H9 (cell line): ENCODE results near the gene OCIAD1. TPM values are rescaled to one million over a fixed set of nuclear protein-coding genes. Genes with fewer than 3 reads are reported as not detected.

Source experiments
- DNase-seq: peaks from one replicate; pipeline ENCODE4 v3.0.0-alpha.2; 2017
- H2AFZ ChIP-seq: one replicate; pipeline ENCODE4 v1.6.1; 2013; ENCODE audit warnings: mild to moderate bottlenecking, low read length, control low read depth, moderate library complexity
- H2AK5ac ChIP-seq: 2 replicates; pipeline ENCODE4 v1.6.1; 2013; ENCODE audit warnings: low read length, control low read depth, mixed read lengths; ENCODE audit not compliant: insufficient read length
- H2BK120ac ChIP-seq: one replicate; pipeline ENCODE4 v1.6.1; 2013; ENCODE audit warnings: low read depth, mild to moderate bottlenecking, low read length, control low read depth, inconsistent platforms; ENCODE audit not compliant: poor library complexity, severe bottlenecking
- H2BK12ac ChIP-seq: 2 replicates; pipeline ENCODE4 v1.6.1; 2013; ENCODE audit warnings: low read length, control low read depth, mixed read lengths, low read depth; ENCODE audit not compliant: insufficient read length
- H2BK15ac ChIP-seq: 2 replicates; pipeline ENCODE4 v1.6.1; 2013; ENCODE audit warnings: low read depth, low read length, control low read depth
- H2BK20ac ChIP-seq: one replicate; pipeline ENCODE4 v1.6.1; 2013; ENCODE audit warnings: low read depth, mild to moderate bottlenecking, low read length, control low read depth, inconsistent platforms; ENCODE audit not compliant: poor library complexity, severe bottlenecking
- H2BK5ac ChIP-seq: 2 replicates; pipeline ENCODE4 v1.6.1; 2013; ENCODE audit warnings: low read length, control low read depth, mixed read lengths; ENCODE audit not compliant: insufficient read length
- H3K14ac ChIP-seq: 2 replicates; pipeline ENCODE4 v1.6.1; 2013; ENCODE audit warnings: low read length, control low read depth; ENCODE audit not compliant: insufficient read depth
- H3K18ac ChIP-seq: 2 replicates; pipeline ENCODE4 v1.6.1; 2013; ENCODE audit warnings: low read depth, mild to moderate bottlenecking, mixed read lengths, low read length, control low read depth; ENCODE audit not compliant: insufficient read length
- H3K23ac ChIP-seq: 2 replicates; pipeline ENCODE4 v1.6.1; 2013; ENCODE audit warnings: low read length, control low read depth, mixed read lengths, low read depth; ENCODE audit not compliant: insufficient read length
- H3K23me2 ChIP-seq: 2 replicates; pipeline ENCODE4 v1.6.1; 2013; ENCODE audit warnings: low read depth, mild to moderate bottlenecking, mixed read lengths, low read length, control low read depth; ENCODE audit not compliant: insufficient read length, poor library complexity, severe bottlenecking
- H3K27ac ChIP-seq: 2 replicates; pipeline ENCODE4 v1.5.1; 2013; ENCODE audit warnings: low read length, control low read depth, mixed read lengths, low read depth; ENCODE audit not compliant: insufficient read length
- H3K27me3 ChIP-seq: 2 replicates; pipeline ENCODE4 v1.6.1; 2013; ENCODE audit warnings: low read length, control low read depth, inconsistent platforms; ENCODE audit not compliant: insufficient read depth
- H3K4ac ChIP-seq: 2 replicates; pipeline ENCODE4 v1.6.1; 2013; ENCODE audit warnings: low read depth, mild to moderate bottlenecking, control low read depth, inconsistent platforms, low read length, moderate library complexity
- H3K4me1 ChIP-seq: 2 replicates; pipeline ENCODE4 v1.6.1; 2013; ENCODE audit warnings: low read length, control low read depth, inconsistent platforms; ENCODE audit not compliant: insufficient read depth
- H3K4me2 ChIP-seq: 2 replicates; pipeline ENCODE4 v1.6.1; 2013; ENCODE audit warnings: low read length, control low read depth, mixed read lengths; ENCODE audit not compliant: insufficient read length, insufficient read depth
- H3K56ac ChIP-seq: 2 replicates; pipeline ENCODE4 v1.6.1; 2013; ENCODE audit warnings: low read depth, mild to moderate bottlenecking, mixed read lengths, low read length, control low read depth; ENCODE audit not compliant: insufficient read length
- H3K79me1 ChIP-seq: 2 replicates; pipeline ENCODE4 v1.6.1; 2013; ENCODE audit warnings: low read depth, mild to moderate bottlenecking, moderate library complexity, low read length, control low read depth, inconsistent platforms; ENCODE audit not compliant: insufficient read depth, poor library complexity, severe bottlenecking
- H3K79me2 ChIP-seq: 2 replicates; pipeline ENCODE4 v1.6.1; 2013; ENCODE audit warnings: low read length, control low read depth, inconsistent platforms; ENCODE audit not compliant: insufficient read depth
- H3K9ac ChIP-seq: 2 replicates; pipeline ENCODE4 v1.6.1; 2013; ENCODE audit warnings: low read length, control low read depth, mixed read lengths; ENCODE audit not compliant: insufficient read length; ENCODE audit errors: extremely low read depth
- H3K9me3 ChIP-seq: one replicate; pipeline ENCODE4 v1.6.1; 2013; ENCODE audit warnings: low read depth, low read length, inconsistent platforms; ENCODE audit not compliant: control insufficient read depth
- H3T11ph ChIP-seq: one replicate; pipeline ENCODE4 v1.6.1; 2013; ENCODE audit warnings: mild to moderate bottlenecking, low read length, control low read depth, inconsistent platforms
- H4K20me1 ChIP-seq: one replicate; pipeline ENCODE4 v1.6.1; 2013; ENCODE audit not compliant: control insufficient read depth, insufficient read length, insufficient read depth
- H4K5ac ChIP-seq: 2 replicates; pipeline ENCODE4 v1.6.1; 2013; ENCODE audit warnings: low read depth, mild to moderate bottlenecking, mixed read lengths, low read length, control low read depth; ENCODE audit not compliant: insufficient read length
- H4K8ac ChIP-seq: replicated peaks from 2 replicates; pipeline ENCODE4 v1.6.1; 2013; ENCODE audit warnings: low read length, control low read depth, mixed read lengths, low read depth; ENCODE audit not compliant: insufficient read length
- H4K91ac ChIP-seq: 2 replicates; pipeline ENCODE4 v1.6.1; 2013; ENCODE audit warnings: low read depth, mild to moderate bottlenecking, moderate library complexity, mixed read lengths, low read length, control low read depth; ENCODE audit not compliant: insufficient read length
- H3K27ac Mint-ChIP-seq, 3 experiments: 2 replicates in 2 of 3; 3 replicates in 1 of 3; pipeline ENCODE4 v1.8.0; 2020 to 2021; ENCODE audit warnings: mixed read lengths in 3 of 3, mild to moderate bottlenecking in 1 of 3, moderate library complexity in 1 of 3
- H3K27me3 Mint-ChIP-seq: 2 replicates; pipeline ENCODE4 v1.8.0; 2021; ENCODE audit warnings: low read depth, mild to moderate bottlenecking, moderate library complexity, mixed read lengths
- H3K36me3 Mint-ChIP-seq, 3 experiments: 2 replicates in 2 of 3; 3 replicates in 1 of 3; pipeline ENCODE4 v1.8.0; 2020 to 2021; ENCODE audit warnings: low read depth in 3 of 3, mixed read lengths in 3 of 3; ENCODE audit not compliant: insufficient read depth in 1 of 3
- H3K4me1 Mint-ChIP-seq, 2 experiments: 2 replicates each; pipeline ENCODE4 v1.8.0; 2020; ENCODE audit warnings: mixed read lengths in 2 of 2
- H3K4me3 Mint-ChIP-seq, 2 experiments: 2 replicates in 1 of 2; 3 replicates in 1 of 2; pipeline ENCODE4 v1.8.0; 2020 to 2021; ENCODE audit warnings: mild to moderate bottlenecking in 2 of 2, mixed read lengths in 2 of 2, moderate library complexity in 1 of 2
- H3K9me3 Mint-ChIP-seq, 2 experiments: 2 replicates in 1 of 2; 3 replicates in 1 of 2; pipeline ENCODE4 v1.8.0; 2020; ENCODE audit warnings: mild to moderate bottlenecking in 2 of 2, mixed read lengths in 2 of 2, moderate library complexity in 1 of 2
- WGBS: extraction: QIAGEN DNeasy Blood & Tissue Kit; methylation state at CpG from one replicate; pipeline ENCODE4 v1.1.7; 2013; ENCODE audit warnings: missing lambda C conversion rate, low lambda C conversion rate, mixed read lengths; ENCODE audit not compliant: insufficient read length; ENCODE audit errors: extremely low coverage; 5-methylcytosine and 5-hydroxymethylcytosine counted together
- total RNA-seq: library from RNA; stranded (reverse); gene quantifications from 2 replicates; pipeline ENCODE4 v1.2.1, GENCODE V29; 2021
- TF ChIP-seq, protein P1 (sequence below): fragments of 200-600 bp; sonication (generic); conservative IDR thresholded peaks from 3 replicates; pipeline ENCODE4 v1.8.0; 2021; ENCODE audit warnings: antibody characterized with exemption, mild to moderate bottlenecking

OCIAD1 gene
- total RNA-seq, 1 experiment from 2014 or later = 169 TPM

DNA sequence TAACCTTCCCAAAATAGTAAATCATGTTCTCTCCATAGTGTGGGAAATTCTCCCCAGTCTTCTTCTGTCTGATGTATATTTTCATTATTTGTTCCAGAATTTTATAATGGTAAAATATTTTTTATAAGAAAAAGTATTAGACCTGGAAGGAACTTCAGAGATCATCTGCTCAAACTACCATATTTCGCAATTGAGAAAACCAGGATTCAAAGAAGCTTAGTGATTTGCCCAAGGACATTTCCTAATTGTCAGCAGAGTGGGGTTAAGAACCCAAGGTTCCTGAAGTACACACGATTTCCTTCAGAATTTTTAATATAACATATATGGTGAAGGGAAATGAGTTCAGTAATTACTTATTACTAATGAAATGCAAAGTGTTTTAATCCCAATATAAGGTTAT, 24.1 kb downstream of the OCIAD1 start:
- H3K4me1 ChIP-seq = no peaks in the 10 kb centered on the region
- Mint-ChIP-seq H3K4me3 (no peak overlapping the region), H3K4me1 (no peaks in the 10 kb centered on the region), H3K9me3 (no peaks in the 10 kb centered on the region), H3K27me3 (no peaks in the 10 kb centered on the region), H3K36me3 (peaks cover 35 to 66% (median 60%) of the 10 kb centered on the region in 3 experiments), H3K27ac (peak overlapping the region in 1 of 3 experiments; percentile 44; a peak in 1 of 7 replicates)
- H2BK20ac ChIP-seq = no peak overlapping the region
- no peaks in the 10 kb centered on the region for H4K20me1 ChIP-seq
- WGBS = no CpG with 5 or more reads among the region's 2 CpGs
- H3K79me2 ChIP-seq = no peaks in the 10 kb centered on the region
- H2BK5ac ChIP-seq = no peak overlapping the region
- no peak overlapping the region for H4K5ac ChIP-seq
- no peak overlapping the region for H3K9ac ChIP-seq
- no peak overlapping the region for H4K91ac ChIP-seq
- H3K14ac ChIP-seq = no peak overlapping the region
- no peak overlapping the region for H3K4ac ChIP-seq
- H2AFZ ChIP-seq = no peak overlapping the region
- no peaks in the 10 kb centered on the region for H3K27me3 ChIP-seq
- no peak overlapping the region for H3T11ph ChIP-seq
- H4K8ac ChIP-seq = no peak overlapping the region
- no peak for DNase-seq
- no peak overlapping the region for H2BK15ac ChIP-seq
- no peaks in the 10 kb centered on the region for H3K9me3 ChIP-seq
- TF ChIP-seq, protein P1, sequence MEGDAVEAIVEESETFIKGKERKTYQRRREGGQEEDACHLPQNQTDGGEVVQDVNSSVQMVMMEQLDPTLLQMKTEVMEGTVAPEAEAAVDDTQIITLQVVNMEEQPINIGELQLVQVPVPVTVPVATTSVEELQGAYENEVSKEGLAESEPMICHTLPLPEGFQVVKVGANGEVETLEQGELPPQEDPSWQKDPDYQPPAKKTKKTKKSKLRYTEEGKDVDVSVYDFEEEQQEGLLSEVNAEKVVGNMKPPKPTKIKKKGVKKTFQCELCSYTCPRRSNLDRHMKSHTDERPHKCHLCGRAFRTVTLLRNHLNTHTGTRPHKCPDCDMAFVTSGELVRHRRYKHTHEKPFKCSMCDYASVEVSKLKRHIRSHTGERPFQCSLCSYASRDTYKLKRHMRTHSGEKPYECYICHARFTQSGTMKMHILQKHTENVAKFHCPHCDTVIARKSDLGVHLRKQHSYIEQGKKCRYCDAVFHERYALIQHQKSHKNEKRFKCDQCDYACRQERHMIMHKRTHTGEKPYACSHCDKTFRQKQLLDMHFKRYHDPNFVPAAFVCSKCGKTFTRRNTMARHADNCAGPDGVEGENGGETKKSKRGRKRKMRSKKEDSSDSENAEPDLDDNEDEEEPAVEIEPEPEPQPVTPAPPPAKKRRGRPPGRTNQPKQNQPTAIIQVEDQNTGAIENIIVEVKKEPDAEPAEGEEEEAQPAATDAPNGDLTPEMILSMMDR = no peak
- no peak overlapping the region for H3K56ac ChIP-seq
- no peaks in the 10 kb centered on the region for H3K79me1 ChIP-seq
- no peak overlapping the region for H2BK120ac ChIP-seq
- H3K18ac ChIP-seq = no peak overlapping the region
- no peak overlapping the region for H3K23ac ChIP-seq
- no peak overlapping the region for H3K4me2 ChIP-seq
- H3K27ac ChIP-seq = no peak overlapping the region
- no peak overlapping the region for H2BK12ac ChIP-seq
- H2AK5ac ChIP-seq = no peak overlapping the region
- H3K23me2 ChIP-seq = no peaks in the 10 kb centered on the region
